Activated T-helper 9 cell treated with anti-CD3 and anti-CD28 coated beads, Interleukin-2, amount 50 U/mL, for 16 hours (primary cell): Measurements from ENCODE around the gene U2AF1L4.
"Not testable (repeated sequence)": the region's sequence is repeated elsewhere in the genome, so short reads cannot be mapped to it uniquely, and the experiment has no call there.

Experiments
- DNase-seq: peaks from one replicate; pipeline ENCODE4 v3.0.0-alpha.2; 2020; ENCODE audit warnings: low read depth

Gene U2AF1L4

GRCh38 chr19:35725216-35725861 is 19.9 kb downstream of the U2AF1L4 start:
- no peak for DNase-seq

DNA sequence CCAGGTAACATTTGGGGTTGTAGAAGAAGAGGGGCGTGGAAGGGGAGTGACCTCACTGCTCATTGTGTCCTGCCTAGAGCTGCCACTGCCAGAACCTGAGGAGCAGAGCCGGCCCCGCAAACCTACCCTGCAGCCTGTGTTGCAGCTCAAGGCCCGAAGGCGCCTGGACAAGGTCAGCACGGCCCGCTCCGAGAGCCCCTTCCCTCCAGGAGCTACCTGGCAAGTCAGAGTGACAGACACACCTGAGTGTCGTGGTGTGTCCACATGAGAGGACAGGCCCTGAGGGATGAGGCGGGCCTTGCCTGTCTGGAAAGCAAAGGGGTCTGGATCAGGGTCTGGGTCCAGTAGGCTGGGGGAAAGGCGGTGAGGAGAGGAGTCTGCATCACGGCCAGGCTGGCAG is 20.7 kb downstream of the U2AF1L4 start:
- no peak for DNase-seq

DNA sequence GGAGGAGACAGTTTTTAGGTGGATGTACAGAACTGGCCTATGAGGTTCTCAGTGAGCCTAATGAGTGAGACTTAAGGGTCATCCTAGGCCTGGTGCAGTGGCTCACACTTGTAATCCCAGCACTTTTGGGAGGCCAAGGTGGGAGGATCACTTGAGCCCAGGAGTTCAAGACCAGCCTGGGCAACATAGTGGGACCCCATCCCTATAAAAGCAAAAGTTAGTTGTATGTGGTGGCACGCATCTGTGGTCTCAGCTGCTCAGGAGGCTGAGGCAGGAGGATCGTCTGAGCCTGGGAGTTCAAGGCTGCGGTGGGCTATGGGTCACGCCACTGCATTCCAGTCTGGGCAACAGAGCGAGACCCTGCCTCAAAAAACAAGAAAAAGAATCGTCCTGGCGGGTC is 21.1 kb downstream of the U2AF1L4 start:
- DNase-seq: not testable (repeated sequence)

DNA sequence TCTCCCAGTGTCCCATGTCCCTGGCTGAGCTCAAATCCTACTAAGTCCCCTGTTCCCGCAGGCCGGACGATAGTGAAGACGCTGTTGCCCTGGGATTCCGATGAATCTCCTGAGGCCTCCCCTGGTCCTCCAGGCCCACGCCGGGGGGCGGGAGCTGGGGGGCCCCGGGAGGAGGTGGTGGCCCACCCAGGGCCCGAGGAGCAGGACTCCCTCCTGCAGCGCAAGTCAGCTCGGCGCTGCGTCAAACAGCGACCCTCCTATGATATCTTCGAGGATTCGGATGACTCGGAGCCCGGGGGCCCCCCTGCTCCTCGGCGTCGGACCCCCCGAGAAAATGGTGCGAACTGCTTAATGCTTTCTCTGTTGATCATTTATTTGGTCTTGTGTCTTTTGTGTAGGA is 21.5 kb downstream of the U2AF1L4 start:
- DNase-seq: no peak

DNA sequence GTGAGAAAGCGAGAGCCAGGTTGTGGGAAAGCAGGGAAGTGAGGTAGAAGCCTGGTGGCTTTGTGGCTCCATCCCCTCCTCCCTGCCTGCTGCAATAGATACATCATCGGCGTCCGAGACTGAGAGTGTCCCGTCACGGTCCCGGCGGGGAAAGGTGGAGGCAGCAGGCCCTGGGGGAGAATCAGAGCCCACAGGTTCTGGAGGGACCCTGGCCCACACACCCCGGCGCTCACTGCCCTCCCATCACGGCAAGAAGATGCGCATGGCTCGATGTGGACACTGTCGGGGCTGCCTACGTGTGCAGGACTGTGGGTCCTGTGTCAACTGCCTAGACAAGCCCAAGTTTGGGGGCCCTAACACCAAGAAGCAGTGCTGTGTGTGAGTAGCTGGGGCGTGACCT is 22.3 kb downstream of the U2AF1L4 start:
- DNase-seq: no peak

- DNase-seq: no peak
These were observed 22.8 kb downstream of the U2AF1L4 start for GRCh38 chr19:35722461-35722860.

DNA sequence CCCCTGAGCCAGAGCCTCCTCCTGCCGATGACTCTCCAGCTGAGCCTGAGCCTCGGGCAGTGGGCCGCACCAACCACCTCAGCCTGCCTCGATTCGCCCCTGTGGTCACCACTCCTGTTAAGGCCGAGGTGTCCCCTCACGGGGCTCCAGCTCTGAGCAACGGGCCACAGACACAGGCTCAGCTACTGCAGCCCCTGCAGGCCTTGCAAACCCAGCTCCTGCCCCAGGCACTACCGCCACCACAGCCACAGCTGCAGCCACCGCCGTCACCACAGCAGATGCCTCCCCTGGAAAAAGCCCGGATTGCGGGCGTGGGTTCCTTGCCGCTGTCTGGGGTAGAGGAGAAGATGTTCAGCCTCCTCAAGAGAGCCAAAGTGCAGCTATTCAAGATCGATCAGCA is 23.8 kb downstream of the U2AF1L4 start:
- no peak for DNase-seq

- no peak for DNase-seq
These were observed 24.6 kb downstream of the U2AF1L4 start for GRCh38 chr19:35720648-35721047.

GRCh38 chr19:35720163-35720524 is 25.1 kb downstream of the U2AF1L4 start:
- DNase-seq: no peak

DNA sequence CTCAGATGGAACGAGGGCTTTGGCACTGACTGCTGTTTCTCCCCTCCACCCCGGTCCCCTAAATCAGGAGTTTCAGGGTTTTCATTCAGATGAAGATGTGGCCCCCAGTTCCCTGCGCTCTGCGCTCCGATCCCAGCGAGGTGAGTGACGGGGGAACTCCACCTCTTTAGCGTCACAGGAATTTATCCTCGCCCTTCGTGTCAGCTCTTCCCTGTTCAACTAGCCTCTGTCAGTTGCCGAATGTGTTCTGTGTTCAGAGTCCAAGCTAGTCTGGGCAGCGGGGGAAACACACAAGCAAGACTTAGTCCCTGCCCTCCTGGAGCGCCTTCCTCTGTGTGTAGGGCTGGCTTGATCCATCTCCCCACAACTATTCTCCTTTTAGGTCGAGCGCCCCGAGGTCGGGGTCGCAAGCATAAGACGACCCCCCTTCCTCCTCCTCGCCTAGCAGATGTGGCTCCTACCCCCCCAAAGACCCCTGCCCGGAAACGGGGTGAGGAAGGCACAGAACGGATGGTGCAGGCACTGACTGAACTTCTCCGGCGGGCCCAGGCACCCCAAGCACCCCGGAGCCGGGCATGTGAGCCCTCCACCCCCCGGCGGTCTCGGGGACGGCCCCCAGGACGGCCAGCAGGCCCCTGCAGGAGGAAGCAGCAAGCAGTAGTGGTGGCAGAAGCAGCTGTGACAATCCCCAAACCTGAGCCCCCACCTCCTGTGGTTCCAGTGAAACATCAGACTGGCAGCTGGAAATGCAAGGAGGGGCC is 25.6 kb downstream of the U2AF1L4 start:
- no peak for DNase-seq

DNA sequence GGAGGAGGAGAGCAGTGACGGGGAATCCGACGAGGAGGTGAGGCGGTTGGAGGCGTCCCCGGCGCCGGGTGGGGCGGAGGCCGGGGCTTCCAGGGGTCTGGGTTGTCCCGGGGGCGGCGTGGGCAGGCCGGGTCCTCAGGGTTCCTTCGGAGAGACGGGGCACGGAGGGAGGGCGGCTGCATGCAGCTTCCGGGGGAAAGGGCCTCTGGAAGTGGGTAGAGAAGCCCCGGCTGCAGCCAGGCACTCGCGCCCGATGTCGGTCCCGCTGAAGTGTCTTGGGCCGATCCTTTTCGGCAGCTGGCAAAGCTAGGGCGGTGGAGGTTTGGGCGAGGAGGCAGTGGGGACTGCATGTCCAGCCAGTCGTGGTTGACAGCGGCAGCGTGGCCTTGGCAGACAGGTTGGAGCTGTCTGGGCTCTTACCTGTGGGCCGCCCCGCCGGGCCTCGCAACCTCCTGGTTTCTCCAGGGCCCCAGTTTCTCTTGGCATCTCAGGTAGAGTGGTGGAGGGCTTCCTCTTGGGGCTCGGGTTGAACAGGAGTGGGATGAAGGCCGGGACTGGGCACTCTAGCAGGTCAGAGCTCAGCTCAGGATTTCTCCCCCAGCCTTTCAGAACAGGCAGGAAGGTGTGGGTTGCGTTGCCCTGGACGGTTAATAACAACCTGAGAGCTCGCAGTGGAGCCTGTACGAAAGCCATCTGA is 26.7 kb downstream of the U2AF1L4 start:
- peak; percentile 43 for DNase-seq

- no peak for DNase-seq
These were observed 27.4 kb downstream of the U2AF1L4 start, which contains the start of gene KMT2B for GRCh38 chr19:35717665-35718344. Gene KMT2B, plus strand, starts transcription at chr19:35718003. Its CDS starts 16 bp downstream, at chr19:35718019.

GRCh38 chr19:35716801-35717664 is 28.2 kb downstream of the U2AF1L4 start:
- peak; percentile 95 for DNase-seq

- no peak for DNase-seq
These were observed 29.0 kb downstream of the U2AF1L4 start for GRCh38 chr19:35715981-35716800.

DNA sequence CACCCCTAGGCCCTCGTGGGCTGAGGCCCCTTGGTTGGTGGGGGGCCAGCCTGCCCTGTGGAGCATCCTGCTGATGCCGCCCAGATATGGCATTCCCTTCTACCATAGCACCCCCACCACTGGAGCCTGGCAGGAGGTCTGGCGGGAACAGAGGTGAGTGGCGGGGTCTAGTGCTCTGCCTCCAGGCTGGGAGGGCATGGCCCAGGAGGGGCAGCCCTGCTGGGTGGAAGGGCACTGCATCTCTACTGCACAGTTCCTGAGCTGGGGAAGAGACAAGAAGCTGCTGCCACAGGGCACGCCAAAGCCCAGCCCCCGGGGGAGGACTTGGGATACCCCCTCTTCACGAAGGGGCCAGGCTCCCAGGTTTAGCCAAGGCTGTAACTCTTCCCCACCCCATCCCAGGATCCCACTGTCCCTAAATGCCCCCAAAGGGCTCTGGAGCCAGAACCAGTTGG is 29.8 kb downstream of the U2AF1L4 start:
- no peak for DNase-seq

DNA sequence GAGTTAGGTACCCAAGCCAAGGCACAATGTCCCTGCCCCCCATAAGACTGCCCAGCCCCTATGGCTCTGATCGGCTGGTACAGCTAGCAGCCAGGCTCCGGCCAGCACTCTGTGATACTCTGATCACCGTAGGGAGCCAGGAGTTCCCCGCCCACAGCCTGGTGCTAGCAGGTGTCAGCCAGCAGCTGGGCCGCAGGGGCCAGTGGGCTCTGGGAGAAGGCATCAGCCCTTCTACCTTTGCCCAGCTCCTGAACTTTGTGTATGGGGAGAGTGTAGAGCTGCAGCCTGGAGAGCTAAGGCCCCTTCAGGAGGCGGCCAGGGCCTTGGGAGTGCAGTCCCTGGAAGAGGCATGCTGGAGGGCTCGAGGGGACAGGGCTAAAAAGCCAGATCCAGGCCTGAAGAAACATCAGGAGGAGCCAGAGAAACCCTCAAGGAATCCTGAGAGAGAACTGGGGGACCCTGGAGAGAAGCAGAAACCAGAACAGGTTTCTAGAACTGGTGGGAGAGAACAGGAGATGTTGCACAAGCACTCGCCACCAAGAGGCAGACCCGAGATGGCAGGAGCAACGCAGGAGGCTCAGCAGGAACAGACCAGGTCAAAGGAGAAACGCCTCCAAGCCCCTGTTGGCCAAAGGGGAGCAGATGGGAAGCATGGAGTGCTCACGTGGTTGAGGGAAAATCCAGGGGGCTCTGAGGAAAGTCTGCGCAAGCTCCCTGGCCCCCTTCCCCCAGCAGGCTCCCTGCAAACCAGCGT is 30.4 kb downstream of the U2AF1L4 start:
- DNase-seq: no peak

- no peak for DNase-seq
These were observed 31.2 kb downstream of the U2AF1L4 start for GRCh38 chr19:35713904-35714495.

GRCh38 chr19:35713506-35713850 is 31.7 kb downstream of the U2AF1L4 start:
- DNase-seq: no peak
